Ovary (tissue), 9 donors: ENCODE measurements around the gene ABCC12. TPM values are rescaled to one million over a fixed set of nuclear protein-coding genes. Genes with fewer than 3 reads are reported as not detected.
"Not testable (repeated sequence)": the region's sequence is repeated elsewhere in the genome, so short reads cannot be mapped to it uniquely, and the experiment has no call there.

ENCODE experiments used
- DNase-seq, 5 donors: peaks; one replicate each; pipeline ENCODE4 v3.0.0-alpha.2; 2019 to 2020
- H3K27ac ChIP-seq, 2 donors: fragments of 200-600 bp; one replicate each; pipeline versions ENCODE4 v1.5.1 to v1.8.0; 2019 to 2022
- H3K27me3 ChIP-seq: fragments of 200-600 bp; one replicate; pipeline ENCODE4 v1.8.0; 2022
- H3K36me3 ChIP-seq: fragments of 200-600 bp; sonication (generic); one replicate; pipeline ENCODE4 v1.5.1; 2019
- H3K4me1 ChIP-seq: one replicate; pipeline ENCODE4 v1.8.1; 2013; ENCODE audit warnings: mild to moderate bottlenecking, moderate library complexity; ENCODE audit not compliant: insufficient read depth
- H3K4me3 ChIP-seq: fragments of 200-600 bp; sonication (generic); one replicate; pipeline ENCODE4 v1.5.1; 2017
- H3K9me3 ChIP-seq, 2 donors: fragments of 200-600 bp in 1 of 2; sonication (generic) in 1 of 2; one replicate each; pipeline versions ENCODE4 v1.5.1 to v1.8.1; 2013 to 2019; ENCODE audit warnings: mild to moderate bottlenecking in 1 of 2, moderate library complexity in 1 of 2
- EP300 ChIP-seq: sonication (generic); formaldehyde crosslinking; IDR thresholded peaks from one replicate; pipeline ENCODE4 v1.6.1; 2017; ENCODE audit warnings: antibody characterized with exemption
- POLR2A ChIP-seq: fragments of 450-650 bp; IDR thresholded peaks from one replicate; pipeline ENCODE4 v1.6.1; 2017; ENCODE audit warnings: antibody characterized with exemption, mild to moderate bottlenecking, moderate library complexity
- WGBS, 3 donors: extraction: QIAGEN DNeasy Blood & Tissue Kit in 1 of 3; methylation state at CpG; one replicate each; pipeline versions ENCODE4 v1.1.5 to v1.1.7; 2013 to 2017; 5-methylcytosine and 5-hydroxymethylcytosine counted together
- intact Hi-C, 4 donors: fragments of 100-400 bp; cut with DNase I; formaldehyde crosslinking; loops; one replicate each; pipeline versions ENCODE4 v1.11.0 to v1.15.1; 2022 to 2023
- polyA plus RNA-seq, 2 donors: library from polyadenylated mRNA; stranded (reverse); fragments of 200-250 nt in 1 of 2; fragments of 350-450 nt in 1 of 2; fragmentation: Illumina TruSeq in 1 of 2; extraction: RNeasy Lipid Tissue Mini Kit (QIAGEN cat#74804) in 1 of 2; gene quantifications; one replicate each; pipeline ENCODE4 v1.2.3, GENCODE V29; 2013 to 2014
- total RNA-seq, 7 donors: library from RNA; depleted of rRNA in 2 of 7; stranded (reverse); fragments of >200 nt in 2 of 7; fragmentation: NEBNext Ultra II Directional in 3 of 7; extraction: Animal tissue kit (Norgen Biotek cat#: 25700) in 3 of 7; gene quantifications; one replicate each; pipeline versions ENCODE4 v1.1.0 to v1.2.4, GENCODE V29; 2016 to 2023
- TF ChIP-seq, protein P1 (sequence below), 3 donors: fragments of 450-650 bp in 2 of 3; fragments of 200-600 bp in 1 of 3; IDR thresholded peaks; one replicate each; pipeline versions ENCODE4 v1.5.1 to v1.8.0; 2016 to 2022; ENCODE audit warnings: antibody characterized with exemption in 3 of 3, mild to moderate bottlenecking in 1 of 3
- donor health status: DM: no; HTN: no; CAD: no; lungs with moderate emphysema.
- donor health status: DM: no; HTN: no; CAD: no.
- donor health status: Bipolar disorder and iron deficiency.
- donor health status: DM: yes; HTN: yes; CAD: no.
- donor health status: DM: no; HTN: no; CAD: no.
- donor health status: DM: yes; HTN: yes; CAD: no.

Gene ABCC12
- total and polyA plus RNA-seq, 9 donors = 0.08 to 0.12 (median 0.10) TPM; not detected in 6

DNA sequence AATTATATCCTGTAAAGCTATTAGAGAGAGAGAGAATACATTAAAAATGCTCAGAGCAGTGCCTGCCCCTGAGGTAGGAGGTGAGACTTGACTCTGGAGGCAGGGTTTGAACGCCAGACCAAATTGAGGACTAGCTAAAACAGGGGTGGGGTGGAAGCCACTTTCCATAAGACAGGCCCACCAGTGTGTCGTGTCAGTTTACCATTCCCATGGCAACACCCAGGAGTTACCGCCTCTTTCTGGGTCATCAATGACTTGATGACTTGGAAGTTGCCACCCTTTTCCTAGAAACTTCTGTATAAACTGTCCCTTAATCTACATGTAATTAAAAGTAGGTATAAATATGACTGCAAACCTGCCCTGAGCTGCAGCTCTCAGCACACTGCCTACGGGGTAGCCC lies 32.0 kb upstream of the ABCC12 start:
- Histone ChIP-seq H3K36me3 (no peaks in the 10 kb centered on the region), H3K4me1 (no peaks in the 10 kb centered on the region), H3K9me3 (no peaks in the 10 kb centered on the region), H3K27me3 (no peaks in the 10 kb centered on the region), H3K4me3 (no peak overlapping the region), H3K27ac (no peak overlapping the region)
- TF ChIP-seq, protein P1, sequence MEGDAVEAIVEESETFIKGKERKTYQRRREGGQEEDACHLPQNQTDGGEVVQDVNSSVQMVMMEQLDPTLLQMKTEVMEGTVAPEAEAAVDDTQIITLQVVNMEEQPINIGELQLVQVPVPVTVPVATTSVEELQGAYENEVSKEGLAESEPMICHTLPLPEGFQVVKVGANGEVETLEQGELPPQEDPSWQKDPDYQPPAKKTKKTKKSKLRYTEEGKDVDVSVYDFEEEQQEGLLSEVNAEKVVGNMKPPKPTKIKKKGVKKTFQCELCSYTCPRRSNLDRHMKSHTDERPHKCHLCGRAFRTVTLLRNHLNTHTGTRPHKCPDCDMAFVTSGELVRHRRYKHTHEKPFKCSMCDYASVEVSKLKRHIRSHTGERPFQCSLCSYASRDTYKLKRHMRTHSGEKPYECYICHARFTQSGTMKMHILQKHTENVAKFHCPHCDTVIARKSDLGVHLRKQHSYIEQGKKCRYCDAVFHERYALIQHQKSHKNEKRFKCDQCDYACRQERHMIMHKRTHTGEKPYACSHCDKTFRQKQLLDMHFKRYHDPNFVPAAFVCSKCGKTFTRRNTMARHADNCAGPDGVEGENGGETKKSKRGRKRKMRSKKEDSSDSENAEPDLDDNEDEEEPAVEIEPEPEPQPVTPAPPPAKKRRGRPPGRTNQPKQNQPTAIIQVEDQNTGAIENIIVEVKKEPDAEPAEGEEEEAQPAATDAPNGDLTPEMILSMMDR (IDR thresholded peaks at IDR 0.05) = no peak
- no peak for TF ChIP-seq POLR2A
- TF ChIP-seq EP300 = no peak
- intact Hi-C loops = no loop called here
- WGBS, 3 donors = 76 to 83% (median 81%) methylated on average over 4 of the region's 4 CpGs
- no peak for DNase-seq

DNA sequence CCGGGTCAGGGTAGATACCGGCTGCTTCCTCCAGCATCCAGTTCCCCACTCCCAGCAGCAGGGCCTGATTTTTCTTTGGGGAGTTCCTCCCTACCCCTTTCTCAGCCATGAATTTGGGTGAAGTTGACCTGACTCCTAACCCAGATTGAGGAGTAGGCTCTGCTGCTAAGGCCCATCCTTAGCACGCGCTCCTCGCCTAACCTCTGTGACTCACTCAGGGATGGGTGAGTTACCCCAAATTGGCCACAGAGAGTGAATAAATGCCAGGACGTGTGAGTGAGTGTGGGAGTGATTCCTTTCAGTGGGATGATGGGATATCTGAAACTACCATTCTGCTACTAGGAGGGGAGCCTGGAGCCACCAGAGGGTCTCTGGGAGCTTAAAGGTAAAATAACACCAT lies 28.9 kb upstream of the ABCC12 start:
- WGBS, 3 donors = 72 to 78% (median 75%) methylated on average over 6 of the region's 6 CpGs
- intact Hi-C loops = no loop called here
- no peaks in the 10 kb centered on the region for H3K4me1 ChIP-seq

DNA sequence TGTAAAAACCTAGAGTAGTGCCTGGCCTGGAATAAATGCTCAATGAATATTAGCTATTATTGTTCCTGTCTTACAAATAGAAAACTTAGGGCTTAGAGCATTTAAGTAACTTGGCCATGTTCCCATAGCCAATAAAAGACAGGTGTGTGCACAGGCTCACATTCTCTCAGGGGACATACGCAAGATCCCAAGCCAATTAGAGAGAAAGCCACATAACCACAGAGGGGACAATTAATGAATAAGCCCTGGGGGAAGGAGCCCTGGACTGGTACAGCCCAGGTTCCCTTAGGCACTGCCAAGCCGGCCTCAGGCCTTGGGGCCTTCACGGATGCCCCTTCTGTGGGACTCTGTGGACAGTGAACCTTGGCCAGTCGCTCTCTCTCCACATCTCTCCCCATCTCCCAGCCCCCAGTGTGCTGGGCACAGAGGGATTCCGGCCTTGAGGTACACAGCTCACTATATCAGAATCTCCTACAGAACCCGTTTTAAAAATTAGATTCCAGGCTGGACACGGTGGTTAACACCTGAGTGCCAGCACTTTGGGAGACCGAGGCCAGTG lies 27.3 kb upstream of the ABCC12 start:
- Histone ChIP-seq H3K4me3 (no peak overlapping the region), H3K27me3 (no peaks in the 10 kb centered on the region)
- TF ChIP-seq, protein P1 (IDR thresholded peaks at IDR 0.05) = no peak
- TF ChIP-seq POLR2A (no peak), EP300 (no peak)

More for the DNA sequence above, 28.9 kb upstream of the ABCC12 start:
- Histone ChIP-seq H3K4me3 (no peak overlapping the region), H3K27me3 (no peaks in the 10 kb centered on the region), H3K27ac (no peak overlapping the region), H3K36me3 (no peaks in the 10 kb centered on the region), H3K9me3 (no peaks in the 10 kb centered on the region)
- TF ChIP-seq, protein P1 (IDR thresholded peaks at IDR 0.05) = no peak
- no peak for TF ChIP-seq EP300
- no peak for TF ChIP-seq POLR2A
- no peak for DNase-seq

DNA sequence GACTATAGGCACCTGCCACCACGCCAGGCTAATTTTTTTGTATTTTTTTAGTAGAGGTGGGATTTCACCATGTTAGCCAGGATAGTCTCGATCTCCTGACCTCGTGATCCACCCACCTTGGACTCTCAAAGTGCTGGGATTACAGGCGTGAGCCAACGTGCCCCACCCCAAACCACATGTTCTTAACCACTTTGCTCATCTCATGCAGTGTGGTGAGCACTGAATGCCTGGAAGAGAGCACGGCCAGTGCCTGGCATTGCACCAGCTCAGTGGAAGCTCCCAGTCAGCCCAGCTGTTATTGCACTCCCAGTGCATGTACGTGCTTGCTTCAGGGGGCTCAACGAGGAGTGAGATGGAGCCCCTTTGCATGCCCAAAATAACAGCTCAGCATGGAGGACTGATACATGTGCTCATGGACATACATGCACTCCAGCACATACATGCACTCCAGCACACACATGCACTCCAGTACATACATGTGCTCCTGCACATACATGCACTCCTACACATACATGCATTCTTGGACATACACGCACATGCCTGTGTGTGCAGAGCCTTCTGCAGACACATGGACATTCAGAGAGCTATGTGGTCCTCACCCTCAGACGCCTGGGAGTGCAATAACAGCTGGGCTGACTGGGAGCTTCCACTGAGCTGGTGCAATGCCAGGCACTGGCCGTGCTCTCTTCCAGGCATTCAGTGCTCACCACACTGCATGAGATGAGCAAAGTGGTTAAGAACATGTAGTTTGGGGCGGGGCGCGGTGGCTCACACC lies 26.1 kb upstream of the ABCC12 start:
- H3K4me3 ChIP-seq, intact Hi-C loops, H3K4me1 ChIP-seq, H3K9me3 ChIP-seq, H3K27me3 ChIP-seq, DNase-seq, H3K36me3 ChIP-seq, H3K27ac ChIP-seq: not testable (repeated sequence)
- 60 to 67% (median 63%) methylated on average over 14 of the region's 14 CpGs for WGBS, 3 donors

More for the DNA sequence above, 27.3 kb upstream of the ABCC12 start:
- intact Hi-C loops = no loop called here
- H3K27ac ChIP-seq = no peak overlapping the region
- H3K9me3 ChIP-seq = no peaks in the 10 kb centered on the region
- no peaks in the 10 kb centered on the region for H3K36me3 ChIP-seq
- WGBS, 3 donors = 85 to 87% (median 86%) methylated on average over 8 of the region's 8 CpGs
- no peak for DNase-seq
- H3K4me1 ChIP-seq = no peaks in the 10 kb centered on the region

DNA sequence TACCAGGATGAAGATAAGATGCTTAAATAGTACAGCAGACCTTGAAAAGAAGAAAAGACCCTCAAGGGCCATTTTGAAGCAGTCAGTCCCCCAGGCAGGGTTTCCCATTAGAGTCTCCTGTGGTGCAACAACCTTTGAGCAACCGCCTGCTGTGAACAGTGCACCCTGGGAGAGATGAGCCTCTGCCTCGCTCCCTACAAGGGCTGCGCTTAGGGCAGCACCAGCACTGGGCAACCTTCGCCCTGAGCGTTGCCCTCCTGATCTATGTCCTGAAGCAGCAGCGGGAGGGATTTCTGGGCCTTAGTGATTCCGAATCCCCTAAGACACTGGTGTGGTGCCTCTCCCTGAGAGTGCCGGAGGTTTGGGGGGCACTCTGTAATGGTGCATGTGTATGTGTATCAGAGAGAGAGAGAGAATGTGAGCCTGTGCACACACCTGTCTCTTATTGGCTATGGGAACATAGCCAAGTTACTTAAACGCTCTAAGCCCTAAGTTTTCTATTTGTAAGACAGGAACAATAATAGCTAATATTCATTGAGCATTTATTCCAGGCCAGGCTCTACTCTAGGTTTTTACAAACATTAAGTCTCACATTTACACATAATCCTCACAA lies 25.2 kb upstream of the ABCC12 start:
- no peak for DNase-seq
- no peaks in the 10 kb centered on the region for H3K4me1 ChIP-seq
- 79 to 87% (median 80%) methylated on average over 9 of the region's 9 CpGs for WGBS, 3 donors
- no peak overlapping the region for H3K27ac ChIP-seq
- H3K4me3 ChIP-seq = no peak overlapping the region
- no peaks in the 10 kb centered on the region for H3K27me3 ChIP-seq
- no peaks in the 10 kb centered on the region for H3K36me3 ChIP-seq
- H3K9me3 ChIP-seq = no peaks in the 10 kb centered on the region
- TF ChIP-seq POLR2A (no peak), EP300 (no peak)
- TF ChIP-seq, protein P1 (IDR thresholded peaks at IDR 0.05) = no peak
- intact Hi-C loops = no loop called here
